HG03575 (cell line): ENCODE data around the gene UQCC5.

Experiments
- ATAC-seq: cut with Tn5 transposase; IDR thresholded peaks from one replicate; pipeline ENCODE4 v1.9.1; 2021; ENCODE audit not compliant: unreplicated experiment, insufficient number of reproducible peaks, low FRiP score; ENCODE audit errors: extremely low read depth

The UQCC5 gene, protein sequence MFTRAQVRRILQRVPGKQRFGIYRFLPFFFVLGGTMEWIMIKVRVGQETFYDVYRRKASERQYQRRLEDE

DNA sequence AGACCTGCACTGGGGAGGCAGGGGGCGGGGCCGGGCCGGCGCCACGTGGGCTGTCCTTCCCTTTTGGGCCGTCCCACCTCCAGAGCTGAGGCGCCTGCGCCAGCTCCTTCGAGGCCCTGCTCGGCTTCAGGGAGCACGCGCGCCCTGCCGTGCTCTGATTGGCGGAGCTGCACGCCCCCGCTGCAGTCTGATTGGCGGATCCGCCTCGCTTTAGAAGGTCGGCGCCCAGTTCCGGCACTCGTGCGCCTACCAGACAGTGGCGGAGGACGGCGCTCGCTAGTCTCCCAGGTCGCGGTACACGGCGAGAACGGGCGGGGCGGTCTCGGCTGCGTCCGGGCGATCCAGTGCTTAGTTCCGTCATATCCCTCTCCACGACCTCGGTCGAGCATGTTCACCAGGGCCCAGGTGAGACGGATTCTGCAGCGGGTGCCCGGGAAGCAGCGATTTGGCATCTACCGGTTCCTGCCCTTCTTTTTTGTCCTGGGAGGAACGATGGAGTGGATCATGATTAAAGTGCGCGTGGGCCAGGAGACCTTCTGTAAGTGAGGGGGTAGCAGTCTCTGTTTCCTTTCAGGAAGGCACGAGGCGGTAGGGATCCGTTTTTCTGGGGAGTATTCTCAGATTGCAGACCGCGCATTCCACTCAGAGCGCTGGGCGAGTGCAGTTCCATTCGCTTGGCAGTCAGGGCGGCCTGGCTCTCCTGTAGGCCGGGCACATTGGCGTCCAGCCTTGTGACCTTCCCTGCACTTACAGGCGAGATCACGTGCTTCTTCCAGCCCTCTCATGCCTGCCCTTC is at the start of gene UQCC5:
Gene UQCC5, plus strand, starts transcription at position 237 of the 796 bp plus-strand sequence. Its CDS starts 151 bp downstream, at position 388.
- ATAC-seq = peak; percentile 82

DNA sequence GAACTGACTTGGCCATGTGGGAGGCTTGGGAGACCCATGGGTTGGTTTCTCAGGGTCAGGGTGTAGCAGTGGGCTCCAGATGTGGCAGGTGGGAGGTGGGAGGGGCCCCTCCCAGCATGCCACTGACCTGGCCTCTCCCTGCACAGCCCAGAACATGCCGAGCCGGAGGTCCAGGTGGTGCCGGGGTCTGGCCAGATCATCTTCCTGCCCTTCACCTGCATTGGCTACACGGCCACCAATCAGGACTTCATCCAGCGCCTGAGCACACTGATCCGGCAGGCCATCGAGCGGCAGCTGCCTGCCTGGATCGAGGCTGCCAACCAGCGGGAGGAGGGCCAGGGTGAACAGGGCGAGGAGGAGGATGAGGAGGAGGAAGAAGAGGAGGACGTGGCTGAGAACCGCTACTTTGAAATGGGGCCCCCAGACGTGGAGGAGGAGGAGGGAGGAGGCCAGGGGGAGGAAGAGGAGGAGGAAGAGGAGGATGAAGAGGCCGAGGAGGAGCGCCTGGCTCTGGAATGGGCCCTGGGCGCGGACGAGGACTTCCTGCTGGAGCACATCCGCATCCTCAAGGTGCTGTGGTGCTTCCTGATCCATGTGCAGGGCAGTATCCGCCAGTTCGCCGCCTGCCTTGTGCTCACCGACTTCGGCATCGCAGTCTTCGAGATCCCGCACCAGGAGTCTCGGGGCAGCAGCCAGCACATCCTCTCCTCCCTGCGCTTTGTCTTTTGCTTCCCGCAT is 49.2 kb upstream of the UQCC5 start:
- ATAC-seq = no peak

GRCh38 chr3:52487788-52488691 is 48.4 kb upstream of the UQCC5 start:
- ATAC-seq = no peak

- no peak for ATAC-seq
These were observed 47.7 kb upstream of the UQCC5 start for GRCh38 chr3:52488746-52489145.

- ATAC-seq = no peak
These were observed 47.0 kb upstream of the UQCC5 start for GRCh38 chr3:52489453-52489852.

- ATAC-seq = no peak
These were observed 46.1 kb upstream of the UQCC5 start for GRCh38 chr3:52490035-52490938.

GRCh38 chr3:52490939-52491526 is 45.4 kb upstream of the UQCC5 start:
- no peak for ATAC-seq

DNA sequence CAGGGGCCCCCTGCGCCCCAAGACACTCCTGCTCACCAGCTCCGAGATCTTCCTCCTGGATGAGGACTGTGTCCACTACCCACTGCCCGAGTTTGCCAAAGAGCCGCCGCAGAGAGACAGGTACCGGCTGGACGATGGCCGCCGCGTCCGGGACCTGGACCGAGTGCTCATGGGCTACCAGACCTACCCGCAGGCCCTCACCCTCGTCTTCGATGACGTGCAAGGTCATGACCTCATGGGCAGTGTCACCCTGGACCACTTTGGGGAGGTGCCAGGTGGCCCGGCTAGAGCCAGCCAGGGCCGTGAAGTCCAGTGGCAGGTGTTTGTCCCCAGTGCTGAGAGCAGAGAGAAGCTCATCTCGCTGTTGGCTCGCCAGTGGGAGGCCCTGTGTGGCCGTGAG is 44.3 kb upstream of the UQCC5 start:
- no peak for ATAC-seq

DNA sequence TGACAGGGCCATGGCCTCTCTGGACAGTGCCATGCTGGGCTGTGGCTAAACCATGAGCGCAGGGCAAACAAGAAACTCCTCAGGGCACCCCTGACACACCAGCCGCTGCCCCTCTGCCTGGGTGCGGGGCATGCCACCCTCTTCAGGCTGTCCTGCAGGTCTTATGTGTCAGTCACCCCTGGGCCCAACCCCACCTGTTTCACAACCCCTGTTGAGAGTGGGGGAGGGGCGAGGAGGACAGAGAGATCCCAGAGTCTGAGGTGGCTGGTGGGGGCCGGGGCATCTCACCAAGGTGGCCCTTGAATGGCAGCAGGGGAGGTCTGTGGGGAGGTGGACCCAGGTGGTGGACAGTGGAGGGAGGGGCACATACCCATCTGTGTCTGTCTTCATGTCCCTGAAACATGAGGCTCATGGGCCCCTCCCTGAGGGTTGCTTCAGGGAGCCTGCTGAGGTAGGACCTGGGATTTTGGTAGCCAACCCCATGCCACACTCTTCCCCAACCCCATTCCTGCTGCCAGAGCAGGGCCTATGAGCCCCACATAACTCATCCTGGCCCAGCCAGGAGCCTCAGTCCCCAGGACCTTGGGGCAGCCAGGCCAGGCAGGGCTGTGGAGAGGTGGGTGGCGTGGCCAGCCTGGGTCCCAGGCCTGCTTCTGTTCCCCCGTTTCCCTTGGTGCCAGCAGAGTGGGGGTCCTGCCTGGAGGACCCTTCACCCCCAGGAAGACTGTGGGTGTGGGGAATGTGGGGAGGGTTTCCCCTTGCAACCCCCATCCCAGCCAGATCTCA is 43.0 kb upstream of the UQCC5 start:
- ATAC-seq = no peak

DNA sequence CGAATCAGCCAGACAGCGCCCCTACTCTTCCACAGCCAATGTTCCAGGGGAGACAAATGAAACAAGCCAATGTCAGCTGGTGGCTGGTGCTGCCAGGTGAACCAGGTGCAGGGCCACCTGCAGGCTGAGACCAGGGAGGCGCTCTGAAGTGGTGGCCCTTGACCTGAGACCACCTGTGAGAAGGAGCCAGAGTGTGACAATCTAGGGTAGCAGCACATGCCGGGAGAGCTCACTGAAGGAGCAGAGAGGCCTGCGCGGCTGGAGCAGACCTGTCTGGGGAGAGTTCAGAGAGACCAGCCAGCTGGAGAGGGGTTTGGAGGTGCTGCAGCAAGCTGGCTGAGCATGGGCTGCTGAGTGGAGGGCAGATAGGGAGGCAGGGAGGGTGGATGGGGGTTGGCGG is 42.0 kb upstream of the UQCC5 start:
- no peak for ATAC-seq

DNA sequence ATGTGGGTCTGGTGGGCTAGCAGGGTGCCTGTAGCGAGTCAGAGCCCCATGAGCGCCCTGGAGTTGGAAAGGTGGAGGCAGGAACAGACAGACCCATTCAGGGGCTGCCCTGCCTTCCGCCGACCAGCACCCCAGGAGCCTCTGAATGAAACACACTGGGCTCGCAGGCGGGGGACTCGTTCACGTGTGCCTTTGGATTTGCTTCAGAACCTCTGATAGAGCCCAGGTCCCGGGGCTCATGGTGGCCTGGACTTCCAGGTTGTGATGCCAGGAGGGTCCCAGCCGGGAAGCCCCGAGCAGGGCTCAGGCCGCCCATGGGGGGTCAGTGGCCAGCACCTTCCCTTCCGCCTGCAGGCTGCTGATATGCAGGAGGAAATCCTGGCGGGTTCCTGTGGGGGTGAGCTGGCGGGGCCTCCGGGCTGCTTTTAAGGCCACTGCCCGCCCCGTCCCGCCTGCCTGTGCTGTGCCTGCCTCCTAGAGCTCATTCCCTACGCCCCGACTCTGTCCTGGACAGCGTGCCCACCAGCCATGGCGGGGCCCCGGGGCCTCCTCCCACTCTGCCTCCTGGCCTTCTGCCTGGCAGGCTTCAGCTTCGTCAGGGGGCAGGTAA is 41.4 kb upstream of the UQCC5 start, which contains the start of gene STAB1:
Gene STAB1, plus strand, starts transcription at position 453 of the 610 bp plus-strand sequence. Its CDS starts 76 bp downstream, at position 529.
- no peak for ATAC-seq

- no peak for ATAC-seq
These were observed 40.4 kb upstream of the UQCC5 start for GRCh38 chr3:52495777-52496602.

- ATAC-seq = no peak
These were observed 38.0 kb upstream of the UQCC5 start for GRCh38 chr3:52498137-52499054.

- ATAC-seq = no peak
These were observed 35.4 kb upstream of the UQCC5 start for GRCh38 chr3:52501046-52501445.

DNA sequence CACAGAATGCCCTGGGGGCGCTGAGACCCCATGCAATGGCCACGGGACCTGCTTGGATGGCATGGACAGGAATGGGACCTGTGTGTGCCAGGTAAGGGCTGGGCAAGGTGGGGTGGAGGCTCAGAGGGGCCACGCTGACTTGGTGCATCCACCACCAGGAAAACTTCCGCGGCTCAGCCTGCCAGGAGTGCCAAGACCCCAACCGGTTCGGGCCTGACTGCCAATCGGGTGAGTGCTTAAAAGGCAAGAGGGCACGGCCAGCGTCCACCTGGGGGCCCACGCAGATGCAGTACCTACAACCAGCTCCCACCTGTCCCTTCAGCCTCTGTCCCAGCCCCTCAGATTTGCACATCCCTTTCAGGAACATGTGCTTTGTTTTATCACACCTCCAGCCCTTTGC is 34.4 kb upstream of the UQCC5 start:
- ATAC-seq = no peak
